GM18907 (cell line): ENCODE results near the gene SDK1.

Experiments used
- ATAC-seq: cut with Tn5 transposase; IDR thresholded peaks from one replicate; pipeline ENCODE4 v1.9.1; 2021; ENCODE audit warnings: mild to moderate bottlenecking, moderate library complexity; ENCODE audit not compliant: unreplicated experiment

Gene SDK1

GRCh38 chr7:3289996-3290395, 11.1 kb upstream of the SDK1 start:
- no peak for ATAC-seq

- ATAC-seq: no peak
These were observed 8.4 kb upstream of the SDK1 start for GRCh38 chr7:3292694-3293093.

GRCh38 chr7:3294432-3295100, 6.5 kb upstream of the SDK1 start:
- no peak for ATAC-seq

- no peak for ATAC-seq
These were observed 3.8 kb upstream of the SDK1 start for GRCh38 chr7:3297105-3297819.

GRCh38 chr7:3300221-3300650, 816 bp upstream of the SDK1 start:
- no peak for ATAC-seq

GRCh38 chr7:3301449-3301731, 338 bp downstream of the SDK1 start:
- ATAC-seq: no peak

- no peak for ATAC-seq
These were observed 973 bp downstream of the SDK1 start for GRCh38 chr7:3301831-3302618.

- no peak for ATAC-seq
These were observed 1.7 kb downstream of the SDK1 start for GRCh38 chr7:3302681-3303320.

- no peak for ATAC-seq
These were observed 3.1 kb downstream of the SDK1 start for GRCh38 chr7:3304131-3304530.

- ATAC-seq: no peak
These were observed 6.4 kb downstream of the SDK1 start for GRCh38 chr7:3307435-3307834.

GRCh38 chr7:3309140-3309539, 8.1 kb downstream of the SDK1 start:
- no peak for ATAC-seq

GRCh38 chr7:3309956-3310355, 8.9 kb downstream of the SDK1 start:
- no peak for ATAC-seq

GRCh38 chr7:3310884-3311283, 9.8 kb downstream of the SDK1 start:
- no peak for ATAC-seq

GRCh38 chr7:3312583-3312982, 11.5 kb downstream of the SDK1 start:
- no peak for ATAC-seq

- ATAC-seq: no peak
These were observed 17.8 kb downstream of the SDK1 start for GRCh38 chr7:3318874-3319273.

- ATAC-seq: no peak
These were observed 20.2 kb downstream of the SDK1 start for GRCh38 chr7:3321206-3321605.

- no peak for ATAC-seq
These were observed 20.7 kb downstream of the SDK1 start for GRCh38 chr7:3321745-3322144.

- ATAC-seq: no peak
These were observed 25.2 kb downstream of the SDK1 start for GRCh38 chr7:3326246-3326645.

GRCh38 chr7:3327099-3327498, 26.0 kb downstream of the SDK1 start:
- no peak for ATAC-seq

GRCh38 chr7:3327655-3328054, 26.6 kb downstream of the SDK1 start:
- ATAC-seq: no peak

GRCh38 chr7:3332308-3332707, 31.3 kb downstream of the SDK1 start:
- ATAC-seq: no peak

- ATAC-seq: no peak
These were observed 32.8 kb downstream of the SDK1 start for GRCh38 chr7:3333861-3334260.
